Activated T-helper 1 cell treated with anti-CD3 and anti-CD28 coated beads, Interleukin-2, amount 50 U/mL, for 16 hours (primary cell): Measurements from ENCODE around the gene CDH12.
"Not testable (repeated sequence)": the region's sequence is repeated elsewhere in the genome, so short reads cannot be mapped to it uniquely, and the experiment has no call there.

ENCODE experiments used
- DNase-seq, 2 donors: peaks; one replicate each; pipeline ENCODE4 v3.0.0-alpha.2; 2020; ENCODE audit warnings: low read depth in 1 of 2, low spot score in 1 of 2

The CDH12 gene

DNA sequence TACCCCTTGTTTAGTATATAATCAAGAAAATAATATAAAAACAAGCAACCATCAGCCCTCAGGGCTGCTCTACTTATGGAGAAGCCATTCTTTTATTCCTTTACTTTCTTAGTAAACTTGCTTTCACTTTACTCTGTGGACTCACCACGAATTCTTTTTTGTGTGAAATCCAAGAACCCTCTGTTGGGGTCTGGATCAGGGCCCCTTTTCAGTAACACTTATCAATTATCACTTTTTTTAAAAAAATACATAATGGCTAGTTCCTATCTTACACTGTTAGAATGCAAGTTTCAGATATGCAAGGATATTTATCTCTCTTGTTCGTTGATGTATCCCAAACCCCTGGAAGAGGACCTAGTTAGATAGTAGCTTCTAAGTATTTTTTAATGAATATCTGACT is 687.2 kb downstream of the CDH12 start:
- not testable (repeated sequence) for DNase-seq

DNA sequence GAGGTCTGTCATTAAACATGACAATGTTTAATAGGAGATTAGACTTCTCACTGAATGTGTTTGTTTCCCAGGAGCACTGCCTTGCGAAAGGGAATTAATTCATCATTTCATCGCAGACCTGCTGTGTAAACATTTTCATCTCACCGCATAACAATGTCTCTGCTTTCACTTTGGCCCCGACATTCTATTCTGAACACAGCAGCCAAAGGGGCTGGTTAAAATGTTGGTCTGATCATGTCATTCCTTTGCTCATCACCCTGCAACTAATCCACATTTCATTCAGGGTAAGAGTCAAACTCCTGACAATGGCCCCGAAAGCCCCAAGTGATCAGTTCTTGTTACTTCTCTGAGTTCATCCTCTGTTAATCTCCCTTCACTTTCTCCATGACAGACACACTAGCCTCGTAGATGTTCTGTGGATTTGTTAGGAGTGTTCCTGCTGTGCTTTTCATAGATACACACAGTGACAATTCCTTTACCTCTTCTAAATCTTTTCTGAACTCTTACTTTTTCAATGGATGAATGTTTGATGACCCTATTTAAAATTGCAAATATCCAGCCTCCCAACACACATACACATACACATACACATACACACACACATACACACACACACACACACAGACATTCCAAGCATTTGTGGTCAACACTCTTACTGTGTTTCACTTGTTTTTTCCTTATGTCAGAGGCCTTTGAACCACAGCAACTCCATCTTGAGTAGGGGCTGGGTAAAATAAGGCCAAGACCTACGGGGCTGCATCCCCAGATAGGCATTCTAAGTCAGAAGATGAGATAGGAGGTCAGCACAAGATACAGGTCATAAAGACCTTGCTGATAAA is 688.0 kb downstream of the CDH12 start:
- not testable (repeated sequence) for DNase-seq

DNA sequence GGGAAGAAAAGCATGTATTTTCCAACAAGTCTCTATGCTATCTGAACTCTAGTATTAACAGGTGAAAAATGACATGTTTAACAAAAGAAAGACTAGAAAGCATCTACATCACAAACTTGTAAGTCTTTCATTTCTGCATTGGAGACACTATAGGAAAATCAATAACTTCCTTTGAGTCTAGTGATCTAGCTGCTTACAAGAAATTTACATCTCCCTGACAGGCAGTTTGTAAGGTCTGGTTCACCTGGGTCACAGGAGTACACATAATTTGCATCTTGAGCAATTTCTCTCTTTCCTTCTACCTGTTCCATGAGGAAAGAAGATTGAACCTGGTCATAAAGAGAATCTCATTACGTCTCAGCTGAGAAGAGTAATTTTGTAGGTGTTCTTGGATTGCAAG is 696.2 kb downstream of the CDH12 start:
- DNase-seq, result not testable (repeated sequence)

DNA sequence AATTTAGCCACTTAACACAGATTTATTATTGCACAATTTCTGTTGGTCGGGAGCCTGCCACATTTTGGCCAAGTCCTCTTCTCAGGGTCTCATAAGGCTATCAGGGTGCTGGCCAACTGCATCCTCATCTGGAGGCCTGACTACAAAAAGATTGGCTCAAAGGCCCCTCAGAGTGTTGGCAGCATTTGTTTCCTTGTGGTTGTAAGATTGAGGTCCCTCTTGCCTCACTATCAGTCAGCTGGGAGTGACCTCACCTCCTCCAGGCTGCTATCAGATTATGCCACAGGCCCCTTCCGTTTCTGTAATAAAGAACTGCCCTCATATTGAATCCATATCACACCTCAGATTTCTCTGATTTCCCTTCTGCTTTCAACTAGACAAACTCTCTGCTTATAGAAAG is 698.4 kb downstream of the CDH12 start:
- not testable (repeated sequence) for DNase-seq

DNA sequence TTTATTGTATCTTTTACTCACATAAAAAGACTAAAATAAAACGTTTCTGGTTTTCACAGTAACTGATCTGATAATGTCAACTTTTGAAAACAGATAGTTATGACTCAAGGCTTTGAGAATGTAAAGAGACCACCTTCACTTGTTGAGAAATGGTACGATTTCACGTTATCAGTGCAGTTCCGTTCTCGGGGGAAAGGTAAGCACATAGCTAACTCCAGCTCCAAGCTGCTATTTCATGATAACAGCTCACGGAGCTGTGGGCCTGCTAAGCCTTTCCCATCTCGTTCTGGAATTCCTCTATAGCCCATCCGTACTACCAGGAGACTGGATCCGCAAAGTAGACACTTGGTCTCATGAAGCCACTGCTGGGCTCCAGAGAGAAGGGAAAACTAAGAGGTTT is 701.3 kb downstream of the CDH12 start:
- DNase-seq, result not testable (repeated sequence)

DNA sequence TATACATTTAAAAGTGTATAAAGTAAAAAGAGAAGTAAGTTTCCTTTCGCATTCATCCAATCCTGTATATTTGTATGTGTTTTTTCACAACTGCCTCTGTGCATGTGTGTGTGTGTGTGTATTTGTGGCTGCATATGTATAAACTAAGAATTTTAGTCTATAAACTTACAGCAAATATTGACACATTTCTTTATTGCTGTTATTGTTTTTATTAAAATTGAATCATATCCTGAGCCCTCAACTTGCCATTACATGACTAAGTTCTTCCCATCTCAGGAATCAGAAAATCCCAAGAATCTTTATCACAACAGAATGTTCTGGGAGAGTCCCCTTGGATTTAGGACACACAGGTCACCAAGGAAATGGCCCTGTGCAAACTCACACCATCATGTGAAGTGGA is 712.7 kb downstream of the CDH12 start:
- DNase-seq, result not testable (repeated sequence)

DNA sequence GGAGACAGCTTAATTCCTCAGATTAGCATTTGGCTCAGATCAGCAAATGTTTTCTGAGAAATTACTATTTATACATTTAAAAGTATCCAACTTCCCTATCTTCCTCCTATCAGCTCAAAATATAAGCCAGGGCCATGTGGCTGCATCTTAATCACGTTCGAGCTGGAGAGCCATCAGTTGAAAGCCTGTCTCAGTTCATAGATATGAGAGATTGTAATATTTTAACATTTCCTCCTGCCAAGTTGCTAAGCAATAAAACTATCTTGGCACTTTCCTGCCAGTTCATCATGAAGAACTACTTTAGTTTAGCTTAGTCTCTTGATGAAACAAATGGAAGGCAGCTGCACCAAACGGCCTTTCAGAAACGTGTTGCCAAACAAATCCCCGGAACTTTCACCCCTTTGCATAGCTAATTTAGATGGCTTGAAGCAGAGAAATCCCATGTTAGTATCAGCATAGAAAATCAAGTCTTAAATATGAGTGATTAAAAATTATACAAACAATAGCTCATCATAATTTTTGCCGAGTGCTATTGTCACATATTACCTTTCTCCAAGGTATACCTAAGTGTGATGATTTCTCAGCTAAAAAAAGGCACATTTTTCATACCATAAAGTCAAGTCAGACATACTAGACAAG is 713.4 kb downstream of the CDH12 start:
- DNase-seq, result not testable (repeated sequence)

DNA sequence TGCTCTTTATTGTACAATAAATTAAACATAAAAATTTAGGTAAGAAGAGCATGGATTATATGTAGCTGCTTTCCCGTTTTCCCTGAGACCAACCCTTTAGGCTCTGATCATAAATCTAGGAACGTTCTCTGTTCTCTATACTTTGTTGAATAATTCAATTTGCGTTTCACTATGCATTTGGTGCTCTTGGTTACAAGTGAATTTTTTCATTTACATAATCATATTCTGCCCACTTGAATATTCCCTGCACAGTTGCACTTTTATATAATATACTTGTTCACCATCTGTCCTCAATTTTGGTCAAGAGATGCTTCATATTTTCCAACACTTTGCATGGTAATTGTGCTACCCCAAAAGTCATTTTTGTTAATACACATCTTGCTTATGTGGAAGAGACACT is 741.8 kb downstream of the CDH12 start:
- DNase-seq, result no peak

DNA sequence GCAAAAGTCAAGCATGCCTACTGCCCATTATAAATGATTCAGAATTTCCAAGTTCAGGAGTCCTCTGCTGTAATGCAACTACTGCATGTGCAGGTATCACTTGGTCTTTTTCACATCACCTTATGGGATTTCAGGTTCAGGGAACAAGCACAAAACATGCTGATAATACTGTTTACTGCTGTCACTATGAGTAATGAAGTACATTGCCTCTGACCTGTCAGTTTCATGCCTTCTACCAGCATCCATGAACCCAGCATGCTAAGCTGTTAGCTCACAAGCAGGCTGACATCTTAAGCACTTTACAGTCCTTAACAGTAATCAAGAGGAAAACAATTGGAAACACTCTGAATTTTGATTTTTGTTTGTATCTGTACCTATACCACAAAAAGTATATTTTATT is 743.8 kb downstream of the CDH12 start:
- no peak for DNase-seq

DNA sequence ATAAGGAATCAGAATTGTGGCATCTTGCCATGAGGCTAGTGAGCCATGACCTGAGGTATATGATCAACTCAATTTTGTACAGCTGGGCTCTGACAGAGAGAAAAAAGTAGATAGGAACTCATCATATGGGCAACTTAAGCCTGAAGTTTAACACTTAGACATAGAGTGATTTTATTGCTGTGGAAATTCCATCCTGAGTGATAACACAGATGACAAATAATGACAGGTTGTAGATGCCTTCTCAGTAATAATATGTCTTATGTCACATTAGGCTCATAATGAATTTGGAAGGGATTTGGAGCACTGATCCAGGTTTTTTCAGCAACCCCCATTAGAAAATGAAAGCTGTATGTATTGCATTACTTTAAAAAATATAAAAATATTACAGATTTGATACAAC is 744.6 kb downstream of the CDH12 start:
- no peak for DNase-seq

DNA sequence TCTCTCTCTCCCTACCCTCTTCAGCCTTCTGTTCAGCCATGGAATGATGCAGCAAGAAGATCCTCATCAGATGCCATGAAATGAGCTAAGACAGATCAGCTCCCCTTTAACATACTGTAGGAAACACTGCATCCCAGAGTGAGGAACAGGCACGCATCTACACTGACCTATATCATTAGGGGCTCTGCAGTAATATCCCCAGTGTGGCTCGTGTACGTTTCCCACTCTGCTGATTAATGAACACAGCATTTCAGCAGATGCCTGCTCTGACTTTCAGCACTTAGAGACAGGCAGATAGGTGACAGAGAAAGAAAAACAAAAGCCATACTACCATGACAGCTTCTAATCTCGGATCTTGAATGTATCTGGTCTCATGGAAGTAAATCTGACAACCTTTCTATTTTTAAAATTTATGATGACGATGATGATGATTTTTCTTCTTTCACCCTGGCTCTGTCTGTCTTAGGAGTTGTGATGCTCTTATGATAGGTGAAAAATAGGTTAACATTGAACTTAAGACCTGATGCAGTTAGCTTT is 750.3 kb downstream of the CDH12 start:
- DNase-seq, result no peak

DNA sequence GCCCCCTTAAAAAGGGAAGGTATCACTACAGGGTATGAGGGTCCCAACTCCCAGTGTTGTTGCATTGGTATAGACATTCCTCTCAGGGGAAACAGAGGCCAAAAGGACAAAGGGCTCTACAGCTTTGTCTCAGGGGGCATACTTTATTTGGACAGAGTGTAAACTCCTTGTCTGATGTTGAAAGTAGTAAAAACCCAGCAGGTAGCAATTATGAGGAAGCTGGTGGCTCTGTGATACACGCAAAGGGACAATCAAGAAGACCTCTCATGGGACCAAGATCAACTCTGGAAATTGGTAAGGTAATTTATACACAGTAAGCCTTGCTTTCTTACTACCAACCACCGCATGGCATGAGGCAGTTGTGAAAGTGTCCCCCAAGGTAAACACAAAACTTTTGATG is 764.6 kb downstream of the CDH12 start:
- no peak for DNase-seq

DNA sequence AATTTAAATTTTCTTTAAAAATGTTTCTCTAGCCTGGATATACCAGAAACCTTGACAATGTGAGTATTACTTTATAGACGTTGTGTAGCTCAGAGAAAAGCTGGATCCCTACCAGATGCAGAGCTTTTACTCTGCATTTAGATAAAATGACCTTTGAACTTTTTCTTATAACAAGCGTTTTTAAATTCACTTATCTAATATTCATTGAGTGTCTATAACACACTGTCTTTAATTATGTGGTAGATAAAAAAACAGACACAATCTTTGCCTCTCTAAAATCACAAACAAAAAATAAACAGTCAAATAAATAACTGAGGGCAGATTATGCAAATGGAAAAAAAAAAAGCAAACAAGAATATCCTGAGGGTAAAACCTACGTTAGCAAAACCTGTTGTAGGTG is 773.6 kb downstream of the CDH12 start:
- DNase-seq, result no peak

DNA sequence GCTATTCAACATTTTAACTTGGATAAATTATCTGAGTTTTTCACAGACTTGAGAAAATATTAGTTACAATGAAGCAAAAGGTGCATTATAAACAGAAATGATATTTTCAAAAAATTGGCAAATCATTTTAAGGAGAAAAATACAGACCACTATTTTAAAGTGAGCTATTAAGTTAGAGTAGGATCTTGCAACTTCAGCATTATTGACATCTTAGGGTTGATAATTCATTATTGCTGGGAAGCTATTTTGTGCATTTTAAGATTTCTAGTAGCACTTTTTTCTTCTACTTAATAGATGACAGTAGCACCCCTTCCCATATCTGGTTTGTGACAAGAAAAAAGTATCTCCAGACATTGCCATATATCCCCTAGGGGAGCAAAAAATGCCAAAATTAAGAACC is 774.1 kb downstream of the CDH12 start:
- no peak for DNase-seq

DNA sequence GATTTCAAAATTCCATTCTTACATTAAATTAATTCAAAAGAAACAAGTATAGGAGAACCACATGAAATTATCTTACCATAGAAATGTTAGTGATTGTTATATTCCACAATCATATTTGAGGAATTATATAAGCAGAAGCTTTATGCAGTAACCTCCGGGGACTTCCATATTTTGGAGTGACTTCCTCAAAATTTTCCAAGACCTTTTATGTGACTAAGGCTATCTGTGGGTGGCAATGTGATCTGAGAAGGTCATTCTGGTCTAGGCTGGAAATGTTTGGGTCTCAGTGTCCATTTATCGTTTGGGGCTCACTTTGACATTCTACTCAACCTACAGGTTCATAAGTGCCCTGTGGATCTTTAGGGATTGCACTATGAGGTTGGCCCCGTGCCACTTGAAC is 776.6 kb downstream of the CDH12 start:
- DNase-seq, result no peak

DNA sequence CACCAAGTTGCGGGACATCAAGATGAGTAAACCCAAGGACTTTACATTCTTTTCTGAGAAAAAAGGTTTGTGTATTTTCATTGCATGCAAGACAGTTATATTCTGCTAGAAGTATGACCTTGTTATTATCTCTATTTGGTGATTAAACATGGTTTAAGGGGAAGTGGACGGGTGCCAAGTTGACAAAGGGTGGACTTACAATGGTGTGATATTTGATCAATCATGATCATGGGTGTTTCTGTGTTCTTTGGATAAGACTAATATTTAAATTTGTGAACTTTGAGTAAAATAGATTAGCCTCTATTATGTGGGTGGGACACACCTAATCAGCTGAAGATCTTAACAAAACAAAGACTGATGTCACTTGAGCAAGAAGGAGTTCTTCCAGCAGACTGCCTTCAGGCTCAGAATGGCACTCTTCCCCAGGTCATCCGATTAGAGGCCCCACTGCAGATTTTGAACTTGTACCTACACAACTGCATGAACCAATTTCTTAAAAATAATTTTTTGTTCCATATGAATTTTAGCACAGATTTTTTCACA is 782.9 kb downstream of the CDH12 start:
- DNase-seq, result no peak

DNA sequence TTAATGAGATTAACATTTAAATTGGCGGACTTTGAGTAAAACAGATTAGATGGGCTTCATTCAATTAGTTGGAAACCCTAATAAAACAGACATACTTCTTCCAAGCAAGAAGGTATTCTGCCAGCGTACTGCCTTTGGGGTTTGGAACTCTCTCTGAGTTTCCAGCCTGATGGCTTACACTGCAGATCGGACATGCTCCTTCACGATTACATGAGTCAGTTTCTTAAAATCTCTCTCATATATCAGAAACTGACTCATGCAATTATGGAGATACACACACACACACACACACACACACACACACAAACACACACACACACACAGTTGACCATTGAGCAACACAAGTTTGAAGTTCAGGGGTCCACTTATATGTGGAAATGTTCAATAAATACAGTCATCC is 789.4 kb downstream of the CDH12 start:
- DNase-seq, result no peak

DNA sequence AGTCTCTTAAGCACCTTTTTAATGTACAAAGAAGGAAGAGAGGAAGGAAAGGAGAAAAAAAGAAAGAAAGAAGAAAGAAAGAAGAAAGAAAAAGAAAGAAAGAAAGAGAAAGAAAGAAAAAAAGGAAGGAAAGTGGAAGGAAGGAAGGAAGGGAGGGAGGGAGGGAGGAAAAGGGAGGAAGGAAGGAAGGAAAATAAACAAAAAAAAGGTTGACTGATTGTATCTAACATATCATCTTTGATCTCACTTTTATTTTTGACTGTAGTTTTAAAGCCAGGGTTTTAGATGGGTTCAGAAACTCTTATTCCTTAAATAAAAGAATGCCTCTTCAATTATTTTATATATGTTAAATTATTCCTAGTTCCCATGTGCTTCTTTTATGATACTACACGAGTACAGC is 794.5 kb downstream of the CDH12 start:
- no peak for DNase-seq

DNA sequence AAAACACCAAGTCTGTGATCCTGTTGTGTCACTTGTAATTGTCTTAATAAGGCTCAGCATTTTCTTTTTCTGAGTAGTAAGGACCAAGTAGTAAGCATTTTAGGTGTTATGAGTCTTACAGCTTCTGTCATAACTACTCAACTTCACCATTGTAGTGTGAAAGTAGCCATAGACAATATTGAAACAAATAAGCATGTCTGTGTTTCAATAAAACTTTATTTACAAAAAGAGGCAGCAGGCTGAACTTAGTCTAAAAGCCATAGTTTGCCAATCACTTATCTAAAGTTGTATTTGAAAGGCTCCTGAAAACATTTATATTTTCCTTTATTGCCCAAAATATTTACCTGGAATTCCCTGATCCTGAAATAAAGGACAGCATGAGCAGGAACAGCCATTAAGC is 796.1 kb downstream of the CDH12 start:
- DNase-seq, result no peak

DNA sequence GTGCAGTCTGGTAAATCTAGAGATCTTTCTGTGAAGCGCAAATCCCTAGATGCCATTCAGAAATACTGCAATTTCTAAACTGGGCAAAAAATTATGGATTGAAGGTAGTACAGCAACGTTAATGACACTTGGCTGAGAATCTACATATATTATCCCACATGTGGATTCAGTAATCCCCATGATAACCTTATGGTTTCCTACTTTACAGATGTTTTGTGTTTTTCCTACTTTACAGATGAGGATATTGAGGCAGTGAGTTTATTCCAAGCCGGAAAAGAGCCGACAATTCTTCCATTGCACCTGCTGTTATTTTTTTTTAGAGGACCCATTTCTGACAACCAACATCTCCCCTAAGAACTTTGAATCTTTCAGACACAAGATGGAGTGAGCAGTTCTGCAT is 796.5 kb downstream of the CDH12 start:
- no peak for DNase-seq

DNA sequence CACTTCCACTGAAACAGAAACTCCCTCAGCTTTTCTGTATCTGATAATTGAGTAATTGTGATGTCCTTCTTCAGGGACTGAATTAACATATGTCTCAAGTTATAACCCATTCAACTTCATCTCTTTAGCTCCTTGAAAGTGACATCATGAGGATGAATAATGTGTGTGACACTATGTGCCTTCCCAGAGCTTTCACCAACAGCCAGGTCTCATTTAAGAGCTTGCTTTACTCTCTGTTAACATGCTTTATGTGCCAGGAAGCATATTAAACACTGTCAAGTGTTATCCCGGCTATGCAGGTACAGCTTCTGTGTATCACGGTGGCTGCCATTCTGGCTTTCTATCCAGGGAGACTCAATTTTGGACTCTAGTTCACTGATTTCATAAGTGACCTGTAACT is 799.9 kb downstream of the CDH12 start:
- DNase-seq, result no peak

DNA sequence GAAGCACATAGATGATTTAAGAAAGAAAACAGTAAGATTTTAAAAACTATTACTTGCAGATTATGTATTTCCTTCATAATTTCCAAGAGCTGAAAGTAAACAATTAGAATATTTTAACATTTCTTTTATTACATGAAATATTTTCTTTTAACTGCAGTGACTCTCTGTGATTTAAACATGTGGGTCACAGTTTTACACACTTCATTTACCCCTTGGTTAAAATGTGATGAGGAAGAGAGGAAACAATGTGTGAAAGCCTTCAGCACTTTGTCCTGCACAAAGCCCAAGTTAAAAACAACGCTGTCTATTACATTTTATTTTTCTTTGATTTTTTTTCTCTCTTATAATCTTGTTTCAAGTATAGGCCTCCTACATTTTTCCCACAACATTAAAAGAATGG is 801.3 kb downstream of the CDH12 start:
- no peak for DNase-seq
